Neural cell (in vitro differentiated cells): Measurements from ENCODE around the gene TBCK. TPM values are rescaled to one million over a fixed set of nuclear protein-coding genes. Genes with fewer than 3 reads are reported as not detected.

ENCODE experiments used
- H2AFZ ChIP-seq: fragments of 200-600, 300-800 bp; sonication (generic), shearing (Covaris generic); 2 replicates; pipeline ENCODE4 v1.6.0; 2014; ENCODE audit warnings: low read depth, mild to moderate bottlenecking, antibody characterized with exemption, low read length, moderate library complexity
- H3F3A ChIP-seq: fragments of 200-600 bp; shearing (Covaris generic); 2 replicates; pipeline ENCODE4 v1.6.1; 2016; ENCODE audit warnings: mild to moderate bottlenecking, moderate library complexity, mixed read lengths, antibody characterized with exemption, low read length; ENCODE audit not compliant: insufficient read depth, poor library complexity, severe bottlenecking
- H3K27ac ChIP-seq: fragments of 200-600, 300-800 bp; sonication (generic), shearing (Covaris generic); 2 replicates; pipeline ENCODE4 v1.5.1; 2014; ENCODE audit warnings: mild to moderate bottlenecking, low read length, moderate library complexity
- H3K27me3 ChIP-seq: fragments of 300-800, 200-600 bp; sonication (generic), shearing (Covaris generic); 2 replicates; pipeline ENCODE4 v1.6.0; 2014; ENCODE audit warnings: mild to moderate bottlenecking, low read depth, low read length, moderate library complexity; ENCODE audit not compliant: insufficient read depth
- H3K36me3 ChIP-seq: fragments of 300-800, 200-600 bp; sonication (generic), shearing (Covaris generic); 2 replicates; pipeline ENCODE4 v1.5.1; 2014; ENCODE audit warnings: mild to moderate bottlenecking, antibody characterized with exemption, low read length, moderate library complexity; ENCODE audit not compliant: insufficient read depth
- H3K4me2 ChIP-seq: fragments of 300-800, 200-600 bp; sonication (generic), shearing (Covaris generic); 2 replicates; pipeline ENCODE4 v1.6.0; 2014; ENCODE audit warnings: mild to moderate bottlenecking, low read length
- H3K4me3 ChIP-seq: fragments of 300-800, 200-600 bp; sonication (generic), shearing (Covaris generic); 2 replicates; pipeline ENCODE4 v1.5.1; 2014; ENCODE audit warnings: mild to moderate bottlenecking, low read length, moderate library complexity
- H3K79me2 ChIP-seq: fragments of 200-600 bp; shearing (Covaris generic); replicated peaks from 2 replicates; pipeline ENCODE4 v1.6.0; 2014; ENCODE audit warnings: mild to moderate bottlenecking, low read length, moderate library complexity; ENCODE audit not compliant: insufficient read depth
- H3K9ac ChIP-seq: fragments of 300-800, 200-600 bp; sonication (generic), shearing (Covaris generic); 2 replicates; pipeline ENCODE4 v1.6.1; 2016; ENCODE audit warnings: mild to moderate bottlenecking, low read length, mixed read lengths
- H3K9me2 ChIP-seq: fragments of 200-600 bp; shearing (Covaris generic); 2 replicates; pipeline ENCODE4 v1.6.1; 2016; ENCODE audit warnings: mild to moderate bottlenecking, low read length, mixed read lengths; ENCODE audit not compliant: insufficient read depth
- H3K9me3 ChIP-seq: fragments of 200-600, 300-800 bp; sonication (generic), shearing (Covaris generic); 2 replicates; pipeline ENCODE4 v1.6.1; 2016; ENCODE audit warnings: mild to moderate bottlenecking, mixed run types, low read length, moderate library complexity, mixed read lengths
- H4K20me1 ChIP-seq: fragments of 200-600 bp; shearing (Covaris generic); 2 replicates; pipeline ENCODE4 v1.6.1; 2016; ENCODE audit warnings: mild to moderate bottlenecking, mixed run types; ENCODE audit not compliant: insufficient read depth
- CTCF ChIP-seq: fragments of 450-650 bp; IDR thresholded peaks from 2 replicates; pipeline ENCODE4 v1.5.1; 2014; ENCODE audit warnings: antibody characterized with exemption, mild to moderate bottlenecking, moderate library complexity; ENCODE audit not compliant: poor library complexity, severe bottlenecking
- EP300 ChIP-seq: fragments of 450-650 bp; conservative IDR thresholded peaks from 2 replicates; pipeline ENCODE4 v1.6.1; 2014; ENCODE audit warnings: antibody characterized with exemption, mild to moderate bottlenecking, moderate library complexity; ENCODE audit not compliant: poor library complexity, severe bottlenecking
- MXI1 ChIP-seq: fragments of 450-650 bp; conservative IDR thresholded peaks from 2 replicates; pipeline ENCODE4 v1.6.1; 2014; ENCODE audit warnings: antibody characterized with exemption, mild to moderate bottlenecking; ENCODE audit not compliant: poor library complexity, severe bottlenecking
- POLR2AphosphoS5 ChIP-seq: IDR thresholded peaks from 2 replicates; pipeline ENCODE4 v1.6.1; 2012
- RAD21 ChIP-seq: fragments of 450-650 bp; conservative IDR thresholded peaks from 2 replicates; pipeline ENCODE4 v1.6.1; 2014; ENCODE audit warnings: antibody characterized with exemption, mild to moderate bottlenecking, moderate library complexity
- REST ChIP-seq: IDR thresholded peaks from 2 replicates; pipeline ENCODE4 v1.6.1; 2012; ENCODE audit warnings: borderline replicate concordance
- SMC3 ChIP-seq: fragments of 450-650 bp; conservative IDR thresholded peaks from 2 replicates; pipeline ENCODE4 v1.6.1; 2014; ENCODE audit warnings: antibody characterized with exemption, mild to moderate bottlenecking, moderate library complexity; ENCODE audit not compliant: poor library complexity
- polyA plus RNA-seq: library from polyadenylated mRNA; depleted of rRNA; stranded (reverse); fragments of >200 nt; gene quantifications from 2 replicates; pipeline ENCODE4 v1.2.3, GENCODE V29; 2014

TBCK gene
- polyA plus RNA-seq, 1 donor from 2014 or later: 55.0 TPM

GRCh38 chr4:106105697-106106096 lies 210.3 kb downstream of the TBCK start:
- Histone ChIP-seq H3K9me3 (peaks cover 8% of the 10 kb centered on the region), H3K9me2 (no peaks in the 10 kb centered on the region), H4K20me1 (no peaks in the 10 kb centered on the region)

GRCh38 chr4:106104276-106104675 lies 211.7 kb downstream of the TBCK start:
- H3K9me2 ChIP-seq: no peaks in the 10 kb centered on the region
- H3K9me3 ChIP-seq: no peaks in the 10 kb centered on the region
- no peak overlapping the region for H3K9ac ChIP-seq
- H3K36me3 ChIP-seq: no peaks in the 10 kb centered on the region
- no peaks in the 10 kb centered on the region for H3K27me3 ChIP-seq
- H3F3A ChIP-seq: no peaks in the 10 kb centered on the region
- no peak overlapping the region for H3K27ac ChIP-seq
- no peak overlapping the region for H3K4me2 ChIP-seq
- H4K20me1 ChIP-seq: no peaks in the 10 kb centered on the region
- TF ChIP-seq RAD21 (no peak), EP300 (no peak), CTCF (no peak), MXI1 (no peak), POLR2AphosphoS5 (no peak), SMC3 (no peak)
- no peaks in the 10 kb centered on the region for H3K79me2 ChIP-seq
- no peak overlapping the region for H2AFZ ChIP-seq
- H3K4me3 ChIP-seq: no peak overlapping the region

More at GRCh38 chr4:106105697-106106096, 210.3 kb downstream of the TBCK start:
- H3K4me3 ChIP-seq: no peak overlapping the region
- no peaks in the 10 kb centered on the region for H3K79me2 ChIP-seq
- H3K9ac ChIP-seq: no peak overlapping the region
- H3K27ac ChIP-seq: no peak overlapping the region
- H3F3A ChIP-seq: no peaks in the 10 kb centered on the region
- H3K36me3 ChIP-seq: peaks cover 6% of the 10 kb centered on the region
- H3K4me2 ChIP-seq: no peak overlapping the region
- no peak overlapping the region for H2AFZ ChIP-seq
- TF ChIP-seq SMC3 (no peak), REST (no peak), CTCF (no peak), EP300 (no peak)
- H3K27me3 ChIP-seq: no peaks in the 10 kb centered on the region
